ENCODE results near the gene YJEFN3. TPM values are rescaled to one million over a fixed set of nuclear protein-coding genes. Genes with fewer than 3 reads are reported as not detected.

Gene YJEFN3
- total and polyA plus RNA-seq, 4 donors, result 0.19 to 0.88 (median 0.63) TPM

DNA sequence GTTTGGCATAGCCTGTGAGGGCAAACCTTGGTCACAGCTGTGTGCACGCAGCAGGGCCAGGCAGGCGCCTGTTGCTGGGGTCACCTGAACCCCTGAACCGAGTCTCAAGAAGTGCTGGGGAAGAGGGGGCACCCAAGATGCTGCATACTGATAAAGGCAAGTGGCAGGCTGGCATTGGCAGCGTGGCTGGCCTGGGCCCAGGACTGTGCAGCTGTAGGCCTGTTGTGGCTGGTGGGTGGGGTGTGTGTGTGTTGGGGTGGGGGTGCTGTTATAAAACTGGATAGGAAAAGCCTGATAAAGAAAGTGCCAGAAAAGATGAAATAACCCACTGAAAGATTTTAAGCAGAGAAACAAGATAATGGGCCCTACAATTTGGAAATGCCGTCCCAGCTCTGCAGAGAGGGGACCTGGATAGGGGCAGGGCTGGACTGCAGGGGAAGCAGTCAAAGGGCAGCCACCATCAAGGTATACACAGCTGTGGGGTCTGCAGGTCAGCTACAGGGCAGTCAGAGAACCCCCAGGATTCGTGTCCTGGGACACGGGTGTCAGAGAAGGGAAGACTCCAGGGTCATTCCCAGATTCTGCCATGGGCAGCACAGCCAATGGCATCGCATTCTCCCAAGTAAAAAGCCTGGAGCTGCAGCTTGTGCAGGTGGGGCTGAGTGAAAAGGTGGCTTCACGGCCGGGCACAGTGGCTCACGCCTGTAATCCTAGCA is 42.5 kb downstream of the YJEFN3 start:
- no peak overlapping the region for H3K4me3 ChIP-seq (ENCODE audit: low read depth in 1 of 3, low read length in 3 of 3)
- H3K27ac ChIP-seq (ENCODE audit: low read depth in 1 of 2, low read length in 2 of 2), result no peak overlapping the region
- no peaks in the 10 kb centered on the region for H3K36me3 ChIP-seq (ENCODE audit: control insufficient read depth in 4 of 4, insufficient read depth in 3 of 4, low read depth in 1 of 4, low read length in 3 of 4)
- H3K9ac ChIP-seq (ENCODE audit: low read depth in 1 of 2, low read length in 2 of 2), result no peak overlapping the region
- no peaks in the 10 kb centered on the region for H3K27me3 ChIP-seq (ENCODE audit: control insufficient read depth in 4 of 4, insufficient read depth in 4 of 4, low read length in 3 of 4)
- TF ChIP-seq HNF4A (conservative IDR thresholded peaks at IDR 0.05), result no peak
- no peak for TF ChIP-seq RAD21 (IDR thresholded peaks at IDR 0.05)
- no peak for TF ChIP-seq FOXA1 (IDR thresholded peaks at IDR 0.05)
- TF ChIP-seq NR2F2 (IDR thresholded peaks at IDR 0.05), result no peak
- no peak for TF ChIP-seq GABPA (IDR thresholded peaks at IDR 0.05 in 1 of 2, conservative IDR thresholded peaks at IDR 0.05 in 1 of 2)
- TF ChIP-seq TAF1 (conservative IDR thresholded peaks at IDR 0.05), result no peak
- TF ChIP-seq, protein P1, sequence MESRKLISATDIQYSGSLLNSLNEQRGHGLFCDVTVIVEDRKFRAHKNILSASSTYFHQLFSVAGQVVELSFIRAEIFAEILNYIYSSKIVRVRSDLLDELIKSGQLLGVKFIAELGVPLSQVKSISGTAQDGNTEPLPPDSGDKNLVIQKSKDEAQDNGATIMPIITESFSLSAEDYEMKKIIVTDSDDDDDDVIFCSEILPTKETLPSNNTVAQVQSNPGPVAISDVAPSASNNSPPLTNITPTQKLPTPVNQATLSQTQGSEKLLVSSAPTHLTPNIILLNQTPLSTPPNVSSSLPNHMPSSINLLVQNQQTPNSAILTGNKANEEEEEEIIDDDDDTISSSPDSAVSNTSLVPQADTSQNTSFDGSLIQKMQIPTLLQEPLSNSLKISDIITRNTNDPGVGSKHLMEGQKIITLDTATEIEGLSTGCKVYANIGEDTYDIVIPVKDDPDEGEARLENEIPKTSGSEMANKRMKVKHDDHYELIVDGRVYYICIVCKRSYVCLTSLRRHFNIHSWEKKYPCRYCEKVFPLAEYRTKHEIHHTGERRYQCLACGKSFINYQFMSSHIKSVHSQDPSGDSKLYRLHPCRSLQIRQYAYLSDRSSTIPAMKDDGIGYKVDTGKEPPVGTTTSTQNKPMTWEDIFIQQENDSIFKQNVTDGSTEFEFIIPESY (IDR thresholded peaks at IDR 0.05), result no peak
- no peak for TF ChIP-seq YY1 (IDR thresholded peaks at IDR 0.05)
- no peak for TF ChIP-seq SP1 (IDR thresholded peaks at IDR 0.05)
- no peak for TF ChIP-seq JUND (IDR thresholded peaks at IDR 0.05)
- no peak for TF ChIP-seq RXRA (IDR thresholded peaks at IDR 0.05)
- no peak for TF ChIP-seq HNF4G (IDR thresholded peaks at IDR 0.05)
- peaks cover 0 to 1% (median 0%) of the 10 kb centered on the region in 4 donors for H3K9me3 ChIP-seq (ENCODE audit: control insufficient read depth in 4 of 4, low read length in 3 of 4)
- no peaks in the 10 kb centered on the region for H3K4me1 ChIP-seq (ENCODE audit: control insufficient read depth in 4 of 4, insufficient read depth in 4 of 4, low read length in 3 of 4)
- no peak for DNase-seq (ENCODE audit: low spot score)
- WGBS, result 87% methylated on average over 11 of the region's 11 CpGs

DNA sequence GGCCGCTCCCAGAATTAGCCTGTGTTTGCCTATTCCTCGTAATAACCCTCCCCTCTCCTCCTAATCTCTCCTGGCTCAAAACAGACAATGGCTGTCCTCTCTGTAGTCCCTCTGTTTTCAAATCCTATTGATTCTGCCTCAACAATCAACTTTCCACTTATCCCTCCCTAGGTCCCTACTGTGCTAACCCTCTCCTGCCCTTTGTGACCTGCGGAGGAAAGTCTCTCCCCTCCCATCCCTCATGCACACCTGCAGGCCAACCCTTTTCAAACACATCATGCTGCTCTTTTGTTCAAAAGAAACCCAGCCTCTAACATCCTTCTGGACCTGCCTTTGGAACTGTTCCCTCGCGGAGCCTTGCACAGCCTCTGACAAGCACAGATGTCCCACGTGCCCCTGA is 46.7 kb downstream of the YJEFN3 start:
- H3K4me1 ChIP-seq (ENCODE audit: control insufficient read depth in 4 of 4, insufficient read depth in 4 of 4, low read length in 3 of 4), result no peaks in the 10 kb centered on the region
- no peaks in the 10 kb centered on the region for H3K27me3 ChIP-seq (ENCODE audit: control insufficient read depth in 4 of 4, insufficient read depth in 4 of 4, low read length in 3 of 4)
- no peak overlapping the region for H3K9ac ChIP-seq (ENCODE audit: low read depth in 1 of 2, low read length in 2 of 2)
- H3K36me3 ChIP-seq (ENCODE audit: control insufficient read depth in 4 of 4, insufficient read depth in 3 of 4, low read depth in 1 of 4, low read length in 3 of 4), result no peaks in the 10 kb centered on the region
- TF ChIP-seq, protein P1 (IDR thresholded peaks at IDR 0.05), result no peak
- TF ChIP-seq JUND (IDR thresholded peaks at IDR 0.05) (no peak), TAF1 (conservative IDR thresholded peaks at IDR 0.05) (no peak), FOXA2 (IDR thresholded peaks at IDR 0.05) (no peak), GABPA (IDR thresholded peaks at IDR 0.05 in 1 of 2, conservative IDR thresholded peaks at IDR 0.05 in 1 of 2) (no peak), SP1 (IDR thresholded peaks at IDR 0.05) (no peak), FOXA1 (IDR thresholded peaks at IDR 0.05) (no peak), HNF4A (conservative IDR thresholded peaks at IDR 0.05) (no peak), EGR1 (IDR thresholded peaks at IDR 0.05; ENCODE audit: low read depth in 2 of 2) (no peak), NR2F2 (IDR thresholded peaks at IDR 0.05) (no peak), YY1 (IDR thresholded peaks at IDR 0.05) (no peak), RAD21 (IDR thresholded peaks at IDR 0.05) (no peak)
- TF ChIP-seq, protein P2, sequence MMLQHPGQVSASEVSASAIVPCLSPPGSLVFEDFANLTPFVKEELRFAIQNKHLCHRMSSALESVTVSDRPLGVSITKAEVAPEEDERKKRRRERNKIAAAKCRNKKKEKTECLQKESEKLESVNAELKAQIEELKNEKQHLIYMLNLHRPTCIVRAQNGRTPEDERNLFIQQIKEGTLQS (IDR thresholded peaks at IDR 0.05), result no peak
- TF ChIP-seq, protein P3, sequence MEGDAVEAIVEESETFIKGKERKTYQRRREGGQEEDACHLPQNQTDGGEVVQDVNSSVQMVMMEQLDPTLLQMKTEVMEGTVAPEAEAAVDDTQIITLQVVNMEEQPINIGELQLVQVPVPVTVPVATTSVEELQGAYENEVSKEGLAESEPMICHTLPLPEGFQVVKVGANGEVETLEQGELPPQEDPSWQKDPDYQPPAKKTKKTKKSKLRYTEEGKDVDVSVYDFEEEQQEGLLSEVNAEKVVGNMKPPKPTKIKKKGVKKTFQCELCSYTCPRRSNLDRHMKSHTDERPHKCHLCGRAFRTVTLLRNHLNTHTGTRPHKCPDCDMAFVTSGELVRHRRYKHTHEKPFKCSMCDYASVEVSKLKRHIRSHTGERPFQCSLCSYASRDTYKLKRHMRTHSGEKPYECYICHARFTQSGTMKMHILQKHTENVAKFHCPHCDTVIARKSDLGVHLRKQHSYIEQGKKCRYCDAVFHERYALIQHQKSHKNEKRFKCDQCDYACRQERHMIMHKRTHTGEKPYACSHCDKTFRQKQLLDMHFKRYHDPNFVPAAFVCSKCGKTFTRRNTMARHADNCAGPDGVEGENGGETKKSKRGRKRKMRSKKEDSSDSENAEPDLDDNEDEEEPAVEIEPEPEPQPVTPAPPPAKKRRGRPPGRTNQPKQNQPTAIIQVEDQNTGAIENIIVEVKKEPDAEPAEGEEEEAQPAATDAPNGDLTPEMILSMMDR (IDR thresholded peaks at IDR 0.05; ENCODE audit: low read depth, low read length, missing input control), result no peak
- TF ChIP-seq, protein P4, sequence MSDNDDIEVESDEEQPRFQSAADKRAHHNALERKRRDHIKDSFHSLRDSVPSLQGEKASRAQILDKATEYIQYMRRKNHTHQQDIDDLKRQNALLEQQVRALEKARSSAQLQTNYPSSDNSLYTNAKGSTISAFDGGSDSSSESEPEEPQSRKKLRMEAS (IDR thresholded peaks at IDR 0.05), result no peak
- no peak for DNase-seq (ENCODE audit: low spot score)
- no peak overlapping the region for H3K4me3 ChIP-seq (ENCODE audit: low read depth in 1 of 3, low read length in 3 of 3)
- H3K9me3 ChIP-seq (ENCODE audit: control insufficient read depth in 4 of 4, low read length in 3 of 4), result no peaks in the 10 kb centered on the region
- no peak overlapping the region for H3K27ac ChIP-seq (ENCODE audit: low read depth in 1 of 2, low read length in 2 of 2)
- WGBS, result 61% methylated on average over 6 of the region's 6 CpGs
